GM19238 (cell line): ENCODE results near the gene PKNOX2.

ENCODE experiments used
- DNase-seq: peaks from one replicate; pipeline ENCODE4 v3.0.0; 2011; ENCODE audit warnings: low spot score; ENCODE audit not compliant: insufficient read length

The PKNOX2 gene, protein sequence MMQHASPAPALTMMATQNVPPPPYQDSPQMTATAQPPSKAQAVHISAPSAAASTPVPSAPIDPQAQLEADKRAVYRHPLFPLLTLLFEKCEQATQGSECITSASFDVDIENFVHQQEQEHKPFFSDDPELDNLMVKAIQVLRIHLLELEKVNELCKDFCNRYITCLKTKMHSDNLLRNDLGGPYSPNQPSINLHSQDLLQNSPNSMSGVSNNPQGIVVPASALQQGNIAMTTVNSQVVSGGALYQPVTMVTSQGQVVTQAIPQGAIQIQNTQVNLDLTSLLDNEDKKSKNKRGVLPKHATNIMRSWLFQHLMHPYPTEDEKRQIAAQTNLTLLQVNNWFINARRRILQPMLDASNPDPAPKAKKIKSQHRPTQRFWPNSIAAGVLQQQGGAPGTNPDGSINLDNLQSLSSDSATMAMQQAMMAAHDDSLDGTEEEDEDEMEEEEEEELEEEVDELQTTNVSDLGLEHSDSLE

DNA sequence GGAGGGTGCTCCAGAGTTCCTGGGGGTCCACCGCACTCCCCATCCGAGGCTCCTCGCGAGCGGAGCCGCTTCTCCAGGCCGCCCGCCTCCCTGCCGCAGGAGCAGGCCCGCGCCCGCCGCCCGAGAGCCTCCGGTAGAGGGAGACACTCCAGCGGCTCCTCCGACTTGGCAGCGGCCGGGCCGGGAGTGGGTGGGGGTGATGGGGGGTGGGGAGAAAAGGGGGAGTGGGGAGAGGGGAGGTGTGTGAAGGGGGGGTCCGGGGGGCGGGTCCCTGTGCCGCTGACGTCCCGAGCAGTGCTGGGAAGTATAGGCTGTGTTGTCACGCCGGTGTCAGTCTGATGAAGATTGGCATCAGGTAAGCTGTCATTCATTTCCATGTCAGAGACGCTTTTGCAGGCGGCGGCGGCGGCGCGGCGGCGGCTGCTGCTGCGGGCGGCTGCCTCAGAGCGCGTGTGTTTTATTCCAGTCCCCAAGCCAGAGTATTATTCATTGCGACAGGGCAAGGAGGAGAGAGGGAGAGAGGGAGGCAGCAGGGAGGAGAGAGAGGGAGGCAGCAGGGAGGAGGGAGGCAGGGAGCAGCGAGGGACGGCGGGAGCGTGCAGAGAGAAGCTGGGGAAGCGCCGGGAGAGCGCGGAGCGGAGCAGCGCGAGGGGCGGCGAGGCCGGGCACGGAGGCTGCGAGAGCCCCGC, at the start of gene PKNOX2:
Gene PKNOX2, plus strand, starts transcription at position 330 of the 689 bp plus-strand sequence. CDS start 186,555 bp downstream, outside the sequence.
- peak; percentile 51 for DNase-seq

DNA sequence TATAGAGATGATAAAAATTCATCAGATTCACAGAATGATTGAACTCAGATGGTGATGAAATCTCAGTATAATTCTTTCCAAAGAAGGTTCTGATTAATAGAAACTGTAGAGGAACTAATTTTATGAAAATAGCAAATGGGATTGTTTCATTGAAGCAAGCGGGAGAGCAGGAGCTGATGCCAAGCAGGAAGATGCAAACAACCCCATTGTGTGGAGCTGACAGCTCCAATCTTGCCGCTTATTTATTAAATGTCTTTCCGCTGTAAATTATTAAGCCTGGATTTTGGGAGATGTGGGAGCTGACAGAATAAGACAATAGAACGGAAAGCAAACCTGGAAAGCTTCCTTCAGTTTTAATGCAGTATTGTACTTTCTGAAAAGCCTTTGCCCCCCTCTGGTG, 47.1 kb upstream of the PKNOX2 start:
- no peak for DNase-seq

DNA sequence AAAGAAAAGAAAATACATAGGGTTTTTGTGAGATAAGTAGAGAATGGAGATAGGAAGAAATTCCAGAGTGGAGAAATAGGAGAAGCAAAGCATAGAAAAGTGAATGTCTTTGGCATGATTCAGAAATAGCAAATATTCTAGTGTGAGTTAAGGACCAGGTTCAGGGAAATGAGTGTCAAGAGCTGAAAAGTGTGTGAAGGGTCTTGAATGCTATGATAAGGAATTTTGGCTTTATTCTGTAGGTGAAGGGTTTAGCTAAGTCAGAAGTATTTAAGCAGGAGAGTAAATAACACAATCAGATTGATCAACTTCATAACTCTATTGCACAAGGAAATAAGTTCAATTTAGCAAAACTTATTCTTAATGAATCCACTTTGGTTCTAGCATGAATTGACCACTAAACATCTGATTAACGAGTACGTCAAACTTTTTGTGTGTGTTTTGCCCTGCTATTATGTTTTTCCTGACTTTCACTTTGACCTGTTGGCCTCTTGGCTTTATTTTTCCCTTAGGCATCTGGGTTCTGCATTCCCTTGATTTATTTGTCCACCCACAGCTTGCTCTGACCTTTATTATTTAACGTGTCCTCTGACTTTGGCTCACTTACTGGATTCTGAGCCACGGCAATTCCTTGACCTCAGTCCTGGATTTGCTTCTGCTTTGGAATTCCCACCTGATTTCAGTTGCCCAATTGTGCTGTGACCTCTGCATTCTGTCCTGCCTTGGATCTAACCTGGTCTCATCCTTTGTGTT, 41.2 kb upstream of the PKNOX2 start:
- DNase-seq: no peak

GRCh38 chr11:125123947-125124617, 40.5 kb upstream of the PKNOX2 start:
- DNase-seq: peak; percentile 23

DNA sequence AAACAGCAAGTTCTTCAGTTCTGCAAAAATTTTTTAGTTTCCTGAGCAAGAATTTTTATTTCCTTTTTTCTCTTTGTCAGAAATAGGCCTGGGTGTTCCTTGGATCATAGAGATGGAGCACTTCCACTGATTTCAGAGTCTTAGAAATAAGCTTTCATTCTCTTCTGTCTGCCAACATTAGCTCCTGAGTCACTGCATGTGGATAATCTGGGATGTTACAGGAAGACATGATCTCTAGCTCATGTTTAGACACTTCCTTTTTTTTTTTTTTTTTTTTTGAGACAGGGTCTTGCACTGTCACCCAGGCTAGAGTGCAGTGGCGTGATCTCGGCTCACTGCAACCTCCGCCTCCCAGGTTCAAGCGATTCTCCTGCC, 39.9 kb upstream of the PKNOX2 start:
- DNase-seq: no peak

DNA sequence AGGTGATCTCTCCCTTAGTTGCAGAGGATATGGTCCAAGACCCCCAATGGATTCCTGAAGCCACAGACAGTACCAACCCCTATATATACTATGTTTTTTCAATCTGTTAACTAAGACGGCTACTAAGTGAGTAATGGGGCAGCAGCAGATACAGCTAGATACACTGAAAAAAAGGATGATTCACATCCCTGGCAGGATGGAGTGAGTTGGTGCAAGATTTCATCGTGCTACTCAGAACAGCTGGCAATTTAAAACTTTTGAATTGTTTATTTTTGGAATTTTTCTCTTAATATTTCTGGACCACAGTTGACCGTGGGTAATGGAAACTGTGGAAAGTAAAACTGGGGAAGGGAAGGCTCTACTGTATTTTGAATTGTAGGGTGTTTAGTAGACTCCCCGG, 36.1 kb upstream of the PKNOX2 start:
- no peak for DNase-seq

DNA sequence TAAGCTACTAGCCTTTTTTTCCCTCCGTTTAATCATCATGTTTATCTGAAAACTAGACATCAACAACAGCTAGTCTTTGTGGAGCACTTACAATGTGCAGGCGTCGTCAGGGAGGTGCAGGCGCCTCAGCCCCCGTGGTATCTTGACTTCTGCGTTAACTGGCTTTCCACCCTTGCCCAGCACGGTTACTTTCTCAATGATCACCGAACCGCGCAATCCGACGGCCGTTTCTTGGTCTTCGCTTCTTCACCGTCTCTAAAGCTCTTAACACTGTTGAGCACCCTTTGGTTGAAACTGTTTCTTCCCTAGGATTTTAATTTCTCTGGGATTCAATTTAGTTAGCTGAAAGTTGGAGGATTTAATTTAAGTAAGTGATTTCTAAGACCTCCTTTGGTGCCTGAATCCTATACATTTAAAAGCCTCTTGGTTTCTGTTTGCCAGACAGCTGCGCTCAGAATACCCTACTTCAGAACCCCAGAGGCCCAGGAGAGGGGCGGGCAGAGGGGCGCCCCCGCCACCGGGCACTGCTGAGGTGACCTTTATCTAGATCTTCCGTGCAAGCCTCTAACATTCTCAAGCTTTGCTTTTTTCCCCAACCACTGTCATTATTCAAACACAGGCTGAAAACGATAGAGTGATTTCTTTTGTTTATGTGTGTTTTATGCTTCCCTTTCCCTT, 35.1 kb upstream of the PKNOX2 start:
- DNase-seq: no peak

DNA sequence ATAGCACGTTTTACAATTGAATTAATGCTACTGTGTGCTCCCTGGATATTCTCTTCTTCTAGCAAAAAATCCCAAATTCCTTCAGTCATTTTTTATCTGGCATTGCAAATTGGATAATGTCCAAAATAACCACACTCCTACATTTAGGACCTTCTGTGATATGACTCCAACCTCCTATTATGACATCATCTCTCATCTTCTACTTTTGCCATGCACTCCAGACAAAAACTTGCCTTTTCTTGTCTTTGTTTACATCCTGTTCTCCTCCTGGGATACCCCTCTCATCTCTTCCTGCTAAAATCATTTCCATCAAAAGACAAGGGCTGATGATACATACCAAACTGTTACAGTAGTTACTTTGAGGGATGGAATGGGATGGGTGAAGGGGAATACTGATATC, 32.5 kb upstream of the PKNOX2 start:
- DNase-seq: no peak

GRCh38 chr11:125132596-125132995, 32.0 kb upstream of the PKNOX2 start:
- DNase-seq: no peak

GRCh38 chr11:125136001-125136400, 28.6 kb upstream of the PKNOX2 start:
- DNase-seq: no peak

- DNase-seq: no peak
Measured at GRCh38 chr11:125138966-125139365, 25.6 kb upstream of the PKNOX2 start.

DNA sequence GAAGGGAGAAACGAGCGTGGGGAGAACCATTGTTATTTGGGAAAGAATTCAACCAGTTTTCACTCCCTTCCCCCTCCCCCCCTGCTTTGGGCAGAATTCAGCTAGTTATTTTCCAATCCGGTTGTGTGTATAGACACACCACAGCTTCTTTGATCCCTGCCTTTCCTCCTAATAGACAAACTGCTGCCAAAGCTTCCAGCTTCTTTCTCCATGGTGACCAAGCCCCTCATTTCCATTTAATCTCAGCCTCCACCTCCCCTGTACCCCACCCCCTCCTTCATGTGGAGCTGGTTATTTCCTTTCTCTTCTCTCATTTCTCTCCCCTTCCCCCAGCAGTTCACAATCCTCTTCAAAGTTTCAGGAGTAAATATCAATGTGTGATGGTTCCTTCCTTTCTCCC, 24.8 kb upstream of the PKNOX2 start:
- no peak for DNase-seq

GRCh38 chr11:125140233-125140632, 24.3 kb upstream of the PKNOX2 start:
- DNase-seq: no peak

DNA sequence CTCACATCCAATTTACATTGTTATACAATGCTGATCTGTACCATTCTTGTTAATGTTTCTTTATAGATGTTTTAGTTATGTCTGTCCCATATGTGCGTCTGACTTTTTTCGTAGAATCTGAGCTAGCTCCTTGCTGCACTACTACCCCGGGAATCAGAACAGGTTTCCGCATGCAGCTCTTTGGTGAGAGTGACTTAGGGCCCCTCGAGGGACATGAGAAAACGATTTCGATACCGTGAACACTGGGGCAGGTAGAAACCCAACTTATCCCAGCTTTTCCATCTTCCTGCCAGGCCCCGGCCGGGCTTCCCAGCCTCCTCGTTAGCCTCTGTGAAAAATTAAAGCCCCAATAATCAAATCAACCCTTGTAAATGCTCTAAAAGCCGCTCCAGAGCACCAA, 23.4 kb upstream of the PKNOX2 start:
- no peak for DNase-seq

DNA sequence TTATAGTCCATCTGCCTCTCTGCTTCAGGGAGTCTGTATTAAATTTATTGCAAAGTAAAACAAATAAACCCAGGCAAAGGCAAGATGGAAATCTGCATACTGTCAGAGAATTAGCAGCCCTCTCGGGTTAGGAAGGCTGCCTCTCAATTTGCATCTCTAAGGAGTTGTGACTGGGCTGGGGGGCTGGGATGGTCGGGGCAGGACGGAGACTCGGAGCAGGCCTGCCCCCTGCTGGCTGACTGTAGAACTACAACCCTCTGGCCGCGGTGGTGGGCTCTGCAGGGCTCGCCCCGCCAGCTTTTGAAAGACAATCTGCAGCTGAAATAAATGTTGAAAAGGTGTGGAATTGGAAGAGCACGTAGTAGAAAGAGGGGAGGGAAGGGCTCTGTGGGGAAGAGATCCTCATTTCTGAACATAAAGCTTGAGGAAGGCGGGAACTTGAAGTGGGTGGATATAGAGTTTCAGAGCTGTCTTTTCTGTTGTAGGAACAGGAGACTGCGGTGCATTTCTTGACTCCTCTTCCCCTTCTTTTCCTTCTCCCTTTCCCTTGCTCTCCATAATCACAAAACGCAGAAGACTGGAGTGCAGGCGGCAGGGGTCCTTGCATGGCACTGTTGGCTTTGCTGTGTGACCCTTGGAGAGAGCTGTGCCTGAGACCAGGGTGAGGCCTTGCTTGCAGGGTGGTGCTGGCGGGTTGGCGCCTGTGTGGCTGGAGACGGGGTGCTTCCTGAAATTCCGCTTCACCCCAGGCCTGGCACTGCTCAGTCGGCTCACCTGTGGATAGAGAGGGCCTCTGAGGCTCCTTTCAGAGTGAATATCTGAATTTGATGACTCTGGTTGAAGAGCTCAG, 22.6 kb upstream of the PKNOX2 start:
- DNase-seq: peak; percentile 49

GRCh38 chr11:125146232-125146631, 18.3 kb upstream of the PKNOX2 start:
- no peak for DNase-seq

DNA sequence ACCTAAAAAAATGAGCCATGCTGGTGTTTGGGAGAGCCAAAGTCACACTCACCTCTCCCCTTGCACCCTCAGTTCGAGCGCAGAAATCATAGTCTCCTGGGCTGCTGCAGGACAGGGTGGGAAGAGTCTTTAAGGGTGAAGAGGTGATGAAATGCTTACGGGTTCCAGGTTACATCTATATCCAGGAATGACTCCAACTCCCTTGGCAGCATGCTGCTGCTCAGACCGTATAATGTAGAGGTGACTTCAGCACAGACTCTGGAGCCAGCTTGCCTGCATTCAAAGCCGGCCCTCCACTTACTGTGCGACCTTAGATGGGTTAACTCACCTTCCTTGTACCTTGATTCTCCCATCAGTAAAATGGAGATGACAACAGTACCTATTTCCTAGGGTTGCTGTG, 17.3 kb upstream of the PKNOX2 start:
- no peak for DNase-seq

DNA sequence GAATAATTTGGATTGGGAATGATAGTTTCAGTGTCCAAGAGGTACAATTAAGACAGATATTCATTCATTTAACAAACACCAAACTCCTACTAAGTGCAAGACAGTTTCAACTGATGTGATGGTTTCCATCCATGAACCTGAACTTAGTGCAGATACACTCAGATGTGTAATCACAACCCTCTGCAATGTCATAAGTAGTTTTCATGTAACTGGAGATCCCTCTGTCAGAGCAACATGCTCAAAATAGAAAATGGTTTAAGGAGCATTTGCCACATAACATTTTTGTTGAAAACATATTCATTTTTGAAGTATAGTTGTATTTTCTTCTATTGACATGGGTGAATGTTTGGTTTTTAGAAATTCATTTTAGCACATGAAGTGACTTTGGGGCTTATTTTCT, 16.5 kb upstream of the PKNOX2 start:
- DNase-seq: no peak

DNA sequence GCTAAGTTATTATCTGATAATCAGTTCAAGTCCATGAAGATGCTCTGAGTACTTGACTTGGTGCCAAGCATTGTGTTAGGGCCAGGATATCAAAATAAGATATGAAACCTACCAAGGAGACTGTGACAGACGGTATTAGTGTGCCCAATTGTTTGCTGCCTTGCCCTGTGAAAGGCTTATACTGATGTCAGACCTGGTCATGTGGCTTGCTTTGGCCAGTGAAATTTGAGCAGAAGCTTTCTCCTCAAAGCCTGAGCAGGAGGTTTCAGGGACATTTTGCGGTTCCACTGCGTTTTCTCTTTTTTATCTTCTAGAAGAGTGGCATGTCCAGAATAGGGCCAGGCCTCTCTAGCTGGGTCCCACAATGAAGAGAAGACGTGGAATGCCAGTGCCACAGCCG, 15.8 kb upstream of the PKNOX2 start:
- no peak for DNase-seq

DNA sequence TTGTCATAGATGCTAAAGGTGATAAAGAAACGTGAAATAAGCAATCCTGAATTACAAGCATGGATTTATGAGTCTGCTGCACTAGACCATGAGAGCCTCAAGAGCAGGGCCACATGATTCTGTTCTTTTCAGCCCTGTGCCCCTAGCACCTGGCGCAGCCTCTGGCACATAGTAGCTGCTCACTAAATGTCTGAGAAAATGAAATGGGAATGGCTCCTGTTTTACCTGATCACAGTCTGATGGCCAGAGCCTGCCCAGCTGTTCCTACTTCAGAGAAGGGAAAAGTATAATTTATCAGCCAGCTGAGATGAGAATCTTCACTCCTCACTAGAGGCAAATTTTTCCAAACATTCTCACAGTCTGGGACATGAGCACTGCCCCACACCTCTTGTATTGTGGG, 10.7 kb upstream of the PKNOX2 start:
- DNase-seq: no peak
